Naive thymus-derived CD8-positive, alpha-beta T cell (primary cell): ENCODE results near the gene MRGPRX2. TPM values are rescaled to one million over a fixed set of nuclear protein-coding genes. Genes with fewer than 3 reads are reported as not detected.

ENCODE experiments used
- ATAC-seq, 2 donors: fragments of 150-1000 bp; cut with Tn5 transposase in 1 of 2; sonication (Bioruptor Pico), chemical (Tn5 transposase) in 1 of 2; 1 replicate in 1 of 2; 2 replicates in 1 of 2; pipeline ENCODE4 v1.10.0; 2021; ENCODE audit warnings: mild to moderate bottlenecking in 2 of 2, moderate library complexity in 2 of 2
- POLR2A ChIA-PET: fragments of 350-600 bp; sonication (Branson Sonifier 250); formaldehyde crosslinking; loops from one replicate; lab custom pipeline; 2021; ENCODE audit warnings: antibody characterized with exemption; lab: Charles Lee
- DNase-seq, 10 donors: peaks; one replicate each; pipeline versions ENCODE4 v3.0.0 to v3.0.0-alpha.2; 2020 to 2022
- H3K27ac Mint-ChIP-seq, 10 donors: one replicate each; pipeline ENCODE4 v1.8.0; 2020 to 2022; ENCODE audit warnings: mild to moderate bottlenecking in 10 of 10, mixed read lengths in 10 of 10, moderate library complexity in 4 of 10, inconsistent platforms in 1 of 10
- H3K27me3 Mint-ChIP-seq, 5 donors: one replicate each; pipeline ENCODE4 v1.8.0; 2021 to 2022; ENCODE audit warnings: mixed read lengths in 5 of 5
- H3K36me3 Mint-ChIP-seq, 3 donors: one replicate each; pipeline ENCODE4 v1.8.0; 2020 to 2022; ENCODE audit warnings: mixed read lengths in 3 of 3, mild to moderate bottlenecking in 2 of 3, inconsistent platforms in 1 of 3
- H3K4me1 Mint-ChIP-seq, 4 donors: one replicate each; pipeline ENCODE4 v1.8.0; 2021 to 2022; ENCODE audit warnings: mixed read lengths in 4 of 4
- H3K4me3 Mint-ChIP-seq, 10 donors: one replicate each; pipeline ENCODE4 v1.8.0; 2020 to 2022; ENCODE audit warnings: mild to moderate bottlenecking in 10 of 10, mixed read lengths in 10 of 10, moderate library complexity in 6 of 10, inconsistent platforms in 1 of 10
- H3K9me3 Mint-ChIP-seq, 9 donors: one replicate each; pipeline ENCODE4 v1.8.0; 2020 to 2022; ENCODE audit warnings: mixed read lengths in 9 of 9, mild to moderate bottlenecking in 3 of 9, inconsistent platforms in 1 of 9, moderate library complexity in 1 of 9
- polyA plus RNA-seq, 3 donors: library from polyadenylated mRNA; unstranded; fragments of 300-500 nt; fragmentation: Illumina TruSeq; gene quantifications; one replicate each; pipeline ENCODE4 v1.2.3, GENCODE V29; 2021
- total RNA-seq, 8 experiments: library from RNA in 2 of 8; stranded (reverse) in 2 of 8; gene quantifications; one replicate each; pipeline ENCODE4 v1.2.3 and lab custom pipeline; 2021 to 2026

MRGPRX2 gene
- total and polyA plus RNA-seq, 5 experiments from 2014 or later, result not detected

DNA sequence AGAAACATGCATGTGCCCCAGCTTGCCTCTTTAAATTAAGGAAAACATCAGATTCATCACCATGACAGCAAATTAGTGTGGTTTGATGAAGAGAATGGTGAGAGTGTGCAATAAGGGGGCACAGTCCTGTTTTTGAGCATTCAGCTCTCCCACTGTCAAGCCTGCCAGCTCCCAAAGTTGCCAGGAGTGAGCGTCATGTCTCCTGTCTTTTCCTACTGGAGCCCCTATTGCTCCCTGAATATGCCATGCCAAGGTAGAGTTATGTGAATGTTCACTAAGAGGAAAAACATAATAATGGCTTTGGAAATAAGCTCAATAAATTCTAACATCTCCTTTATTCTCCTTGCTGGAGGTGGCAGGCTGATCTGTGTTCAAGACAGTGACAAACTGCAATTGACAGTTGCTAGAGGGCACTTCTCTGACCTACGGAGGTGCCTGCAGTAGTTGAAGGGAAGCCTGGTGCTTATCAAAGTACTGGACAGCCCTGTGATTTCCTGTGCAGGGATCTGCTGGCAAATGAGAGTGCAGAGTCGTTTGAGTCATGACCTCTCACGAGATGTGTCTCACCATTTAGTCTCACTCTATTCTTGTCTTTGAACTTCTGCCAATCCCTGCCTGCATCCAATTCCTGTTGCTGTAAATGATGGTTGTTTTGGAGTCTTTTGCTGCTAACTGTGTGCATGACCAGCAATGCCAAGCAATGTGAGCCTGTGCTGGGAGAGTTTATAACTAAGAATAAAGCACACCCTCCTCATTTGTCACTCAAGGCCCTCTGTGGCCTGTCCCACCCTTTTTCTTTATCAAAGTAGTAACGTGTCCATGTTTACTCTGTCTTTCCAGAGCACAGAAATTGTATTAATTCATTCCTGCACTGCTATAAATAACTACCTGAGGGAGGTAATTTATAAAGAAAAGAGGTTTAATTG, 34.8 kb downstream of the MRGPRX2 start:
- Mint-ChIP-seq H3K27me3 (peaks cover 9 to 68% (median 31%) of the 10 kb centered on the region in 5 donors), H3K4me3 (no peak overlapping the region), H3K4me1 (no peaks in the 10 kb centered on the region), H3K27ac (no peak overlapping the region), H3K9me3 (peaks cover 0 to 3% (median 0%) of the 10 kb centered on the region in 9 donors), H3K36me3 (peaks cover 0 to 5% (median 0%) of the 10 kb centered on the region in 3 donors)
- DNase-seq, result no peak
- ATAC-seq, result no peak
- POLR2A ChIA-PET, result no interaction called here

DNA sequence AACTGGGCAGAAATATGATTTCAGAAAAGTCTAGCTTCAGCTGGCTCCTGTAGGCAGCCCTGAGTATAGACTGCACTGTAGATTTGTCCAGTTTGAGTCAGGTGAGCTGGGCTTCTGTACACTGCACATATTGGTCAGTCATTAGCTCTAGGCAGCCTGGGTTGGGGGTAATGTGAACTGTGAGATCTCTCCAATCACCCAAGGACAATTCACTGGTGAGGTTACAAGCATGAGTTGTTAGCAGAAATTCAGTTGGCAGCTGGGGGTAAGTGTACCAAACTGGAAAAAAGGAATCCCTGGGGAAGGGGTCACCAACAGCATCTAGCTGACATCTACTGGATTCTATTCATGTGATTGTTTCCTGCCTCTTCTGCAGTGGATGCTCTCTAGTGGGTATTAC, 39.7 kb downstream of the MRGPRX2 start:
- POLR2A ChIA-PET, result no interaction called here
- no peak for DNase-seq
- no peak for ATAC-seq
- Mint-ChIP-seq H3K27me3 (peaks cover 9 to 64% (median 21%) of the 10 kb centered on the region in 5 donors), H3K27ac (no peak overlapping the region), H3K4me3 (no peak overlapping the region), H3K9me3 (peaks cover 0 to 2% (median 0%) of the 10 kb centered on the region in 9 donors), H3K4me1 (no peaks in the 10 kb centered on the region), H3K36me3 (no peaks in the 10 kb centered on the region)

DNA sequence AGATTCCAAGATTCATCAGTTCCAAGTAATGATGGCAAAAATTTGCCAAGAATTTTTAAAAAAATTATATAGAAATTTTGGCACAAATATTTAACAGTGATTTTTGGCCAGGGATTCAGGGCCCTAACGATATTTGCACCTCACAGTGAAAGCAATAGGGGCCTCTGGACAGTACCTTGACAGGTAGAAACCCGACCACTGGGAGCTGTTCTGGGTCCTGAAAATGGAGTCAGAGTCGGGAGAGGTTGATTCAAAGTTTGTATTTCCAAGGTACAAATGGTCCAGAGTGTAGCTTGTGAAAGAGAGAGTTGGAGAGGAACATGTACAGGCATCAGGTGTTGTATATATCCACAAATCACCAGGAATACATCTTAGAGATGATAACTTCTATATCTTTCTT, 41.6 kb downstream of the MRGPRX2 start:
- peaks cover 0 to 2% (median 0%) of the 10 kb centered on the region in 9 donors for H3K9me3 Mint-ChIP-seq
- POLR2A ChIA-PET, result no interaction called here
- no peak for DNase-seq
- ATAC-seq, result no peak
- H3K27me3 Mint-ChIP-seq, result peaks cover 11 to 56% (median 17%) of the 10 kb centered on the region in 5 donors
- no peak overlapping the region for H3K27ac Mint-ChIP-seq
- no peaks in the 10 kb centered on the region for H3K36me3 Mint-ChIP-seq
- H3K4me3 Mint-ChIP-seq, result no peak overlapping the region
- H3K4me1 Mint-ChIP-seq, result no peaks in the 10 kb centered on the region

DNA sequence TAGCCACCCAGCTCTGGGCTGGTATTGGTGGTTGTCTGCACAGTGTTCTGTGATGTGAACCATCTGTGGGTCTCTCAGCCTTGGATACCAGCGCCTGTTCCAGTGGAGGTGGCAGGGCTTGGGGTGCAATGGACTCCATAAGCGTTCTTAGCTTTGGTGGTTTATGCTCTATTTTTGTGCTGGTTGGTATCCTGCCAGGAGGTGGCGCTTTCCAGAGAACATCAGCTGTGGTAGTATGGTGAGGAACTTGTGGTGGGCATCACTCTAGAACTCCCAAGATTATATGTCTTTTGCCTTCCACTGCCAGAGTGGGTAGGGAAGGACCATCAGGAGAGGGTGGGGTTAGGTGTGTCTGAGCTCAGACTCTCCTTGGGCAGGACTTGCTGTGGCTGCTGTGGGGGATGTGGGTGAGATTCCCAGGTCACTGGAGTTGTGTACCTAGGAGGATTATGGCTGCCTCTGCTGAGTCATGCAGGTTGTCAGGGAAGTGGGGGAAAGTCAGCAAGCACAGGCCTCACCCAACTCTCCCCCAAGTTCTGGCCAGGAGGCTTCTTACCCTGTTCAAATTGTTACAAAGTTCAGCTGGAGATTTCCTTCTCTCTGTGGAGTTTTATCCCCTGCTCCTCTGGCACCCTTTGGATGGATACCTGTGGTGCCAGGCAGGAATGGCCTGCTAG, 47.2 kb downstream of the MRGPRX2 start:
- Mint-ChIP-seq H3K4me3 (no peak overlapping the region), H3K27ac (no peak overlapping the region), H3K36me3 (peaks cover 0 to 22% (median 0%) of the 10 kb centered on the region in 3 donors), H3K27me3 (peaks cover 10 to 44% (median 15%) of the 10 kb centered on the region in 5 donors), H3K4me1 (no peaks in the 10 kb centered on the region), H3K9me3 (peaks cover 1 to 31% (median 18%) of the 10 kb centered on the region in 9 donors)
- ATAC-seq (no peak), DNase-seq (no peak)
- POLR2A ChIA-PET, result no interaction called here

DNA sequence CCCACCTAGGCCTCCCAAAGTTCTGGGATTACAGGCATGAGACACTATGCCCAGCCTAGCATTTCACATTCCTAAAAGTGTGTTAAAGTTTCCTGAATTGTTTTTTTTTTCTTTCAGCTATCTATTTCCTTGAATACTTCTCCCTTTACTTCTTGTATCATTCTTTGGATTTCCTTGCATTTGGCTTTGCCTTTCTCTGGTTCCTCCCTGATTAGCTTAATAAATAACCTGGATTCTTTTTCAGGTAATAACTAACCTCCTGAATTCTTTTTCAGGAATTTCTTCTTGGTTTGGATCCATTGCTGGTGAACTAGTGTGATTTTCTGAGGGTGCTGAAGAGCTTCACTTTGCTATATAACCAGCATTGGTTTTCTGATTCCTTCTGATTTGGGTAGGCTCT, 47.9 kb downstream of the MRGPRX2 start:
- H3K9me3 Mint-ChIP-seq, result peaks cover 6 to 38% (median 22%) of the 10 kb centered on the region in 9 donors
- no peak for ATAC-seq
- peaks cover 0 to 29% (median 0%) of the 10 kb centered on the region in 3 donors for H3K36me3 Mint-ChIP-seq
- no peak overlapping the region for H3K4me3 Mint-ChIP-seq
- DNase-seq, result no peak
- H3K4me1 Mint-ChIP-seq, result no peaks in the 10 kb centered on the region
- POLR2A ChIA-PET, result no interaction called here
- H3K27ac Mint-ChIP-seq, result no peak overlapping the region
- peaks cover 10 to 38% (median 18%) of the 10 kb centered on the region in 5 donors for H3K27me3 Mint-ChIP-seq

Other genes with a start within 250 kb of the MRGPRX2 start
- not detected for gene MRGPRX1, start 121.3 kb downstream of the MRGPRX2 start, total RNA-seq
- not detected for gene MRGPRX1, start 121.3 kb downstream of the MRGPRX2 start, polyA plus RNA-seq
- 10 to 100 TPM; 17.9 to 21.4 TPM for gene ZDHHC13, start 56.5 kb upstream of the MRGPRX2 start, total RNA-seq
- 1 to 10 TPM; 6.1 to 9.9 (median 9.2) TPM for gene ZDHHC13, start 56.5 kb upstream of the MRGPRX2 start, polyA plus RNA-seq
- gene CSRP3, start 141.3 kb upstream of the MRGPRX2 start, total RNA-seq, result not detected
- not detected for gene CSRP3, start 141.3 kb upstream of the MRGPRX2 start, polyA plus RNA-seq
- gene E2F8, start 180.2 kb upstream of the MRGPRX2 start, total RNA-seq, result not detected
- not detected for gene E2F8, start 180.2 kb upstream of the MRGPRX2 start, polyA plus RNA-seq